Measurements from ENCODE around the gene RNPEPL1. TPM values are rescaled to one million over a fixed set of nuclear protein-coding genes. Genes with fewer than 3 reads are reported as not detected.
A peak's percentile ranks its signal among the peaks of the same experiment; 100 is the strongest.

RNPEPL1 gene
- total RNA-seq, 2 experiments from 2014 or later: 39.1 to 40.5 TPM

- ChIA-PET CTCF (interaction anchor here (0.6 to 5.3 kb wide), 4 partner anchors 11 to 109 kb away, joined by 3 to 21 read pairs (median 12); partner anchors contain the start of gene CAPN10), POLR2A (interaction anchor here (0.6 to 4.9 kb wide), 7 partner anchors 35 to 692 kb away, joined by 3 to 25 read pairs (median 3); partner anchors contain the start of genes CAPN10 and DUSP28)
- Mint-ChIP-seq H3K27ac (peak overlapping the region; percentile 96), H3K27me3 (no peaks in the 10 kb centered on the region), H3K4me3 (no peak overlapping the region), H3K9me3 (peaks cover 4% of the 10 kb centered on the region), H3K36me3 (ENCODE audit: low read depth) (peaks cover 10% of the 10 kb centered on the region), H3K4me1 (ENCODE audit: low read depth) (peaks cover 62% of the 10 kb centered on the region)
- ATAC-seq: no peak
- peak; percentile 54 for DNase-seq
- intact Hi-C loops (cut with micrococcal nuclease): loop anchor here (5.0 kb wide), 1 partner anchor 55 kb away; the partner anchor contains the start of gene RNPEPL1
- TF ChIP-seq CTCF (IDR thresholded peaks at IDR 0.05): no peak
These were observed 54.4 kb downstream of the RNPEPL1 start for GRCh38 chr2:240622531-240623235.

GRCh38 chr2:240623531-240624010 lies 55.3 kb downstream of the RNPEPL1 start:
- Mint-ChIP-seq H3K9me3 (peaks cover 1% of the 10 kb centered on the region), H3K27me3 (no peaks in the 10 kb centered on the region), H3K4me1 (ENCODE audit: low read depth) (peaks cover 62% of the 10 kb centered on the region), H3K4me3 (no peak overlapping the region), H3K36me3 (ENCODE audit: low read depth) (peaks cover 5% of the 10 kb centered on the region), H3K27ac (peak overlapping the region; percentile 96)
- DNase-seq (peak; percentile 21), ATAC-seq (no peak)
- POLR2A ChIA-PET: interaction anchor here (0.6 to 4.9 kb wide), 4 partner anchors 36 to 95 kb away, joined by 3 to 25 read pairs (median 13); partner anchors contain the start of gene CAPN10
- TF ChIP-seq CTCF (IDR thresholded peaks at IDR 0.05): no peak
- CTCF ChIA-PET: interaction anchor here (3.0 to 5.3 kb wide), 2 partner anchors 37 to 58 kb away, joined by 20 to 21 read pairs; partner anchors contain the start of gene CAPN10
- intact Hi-C loops (cut with micrococcal nuclease): loop anchor here (5.0 kb wide), 1 partner anchor 56 kb away; the partner anchor contains the start of gene RNPEPL1

- POLR2A ChIA-PET: interaction anchor here (0.7 to 4.9 kb wide), 6 partner anchors 31 to 64 kb away, joined by 3 to 25 read pairs (median 4); partner anchors contain the start of genes CAPN10 and DUSP28
- Mint-ChIP-seq H3K36me3 (ENCODE audit: low read depth) (no peaks in the 10 kb centered on the region), H3K27me3 (no peaks in the 10 kb centered on the region), H3K27ac (peak overlapping the region; percentile 89), H3K4me1 (ENCODE audit: low read depth) (peaks cover 62% of the 10 kb centered on the region), H3K9me3 (no peaks in the 10 kb centered on the region), H3K4me3 (peak overlapping the region; percentile 75)
- ATAC-seq: peak; percentile 0
- intact Hi-C loops (cut with micrococcal nuclease): loop anchor here (5.0 kb wide), 1 partner anchor 57 kb away; the partner anchor contains the start of gene RNPEPL1
- no peak for TF ChIP-seq CTCF (IDR thresholded peaks at IDR 0.05)
- CTCF ChIA-PET: interaction anchor here (0.8 to 5.3 kb wide), 3 partner anchors 17 to 59 kb away, joined by 3 to 21 read pairs (median 20); partner anchors contain the start of gene CAPN10
- peak; percentile 33 for DNase-seq
These were observed 56.0 kb downstream of the RNPEPL1 start for GRCh38 chr2:240624011-240624949.

- H3K4me3 Mint-ChIP-seq: peak within 1 kb of the TSS; percentile 75
- peaks cover 58% of the 10 kb centered on the region for H3K4me1 Mint-ChIP-seq (ENCODE audit: low read depth)
- H3K9me3 Mint-ChIP-seq: no peaks in the 10 kb centered on the region
- ATAC-seq (peak; percentile 55), DNase-seq (peak; percentile 93)
- TF ChIP-seq CTCF (IDR thresholded peaks at IDR 0.05): no peak
- H3K27ac Mint-ChIP-seq: peak within 1 kb of the TSS; percentile 89
- CTCF ChIA-PET: interaction anchor here (0.8 kb wide), 1 partner anchor 16 kb away, joined by 3 read pairs; no protein-coding TSS in a partner anchor
- POLR2A ChIA-PET: interaction anchor here (0.5 to 4.9 kb wide), 8 partner anchors 9 to 225 kb away, joined by 3 to 25 read pairs (median 4); partner anchors contain the start of genes CAPN10 and DUSP28
- no peaks in the 10 kb centered on the region for H3K36me3 Mint-ChIP-seq (ENCODE audit: low read depth)
- intact Hi-C loops (cut with micrococcal nuclease): loop anchor here (5.0 kb wide), 1 partner anchor 58 kb away; the partner anchor contains the start of gene RNPEPL1
- H3K27me3 Mint-ChIP-seq: no peaks in the 10 kb centered on the region
These were observed 56.8 kb downstream of the RNPEPL1 start, which contains the start of gene GPR35 for GRCh38 chr2:240624950-240625621. TSS of gene GPR35 (plus strand) at chr2:240625480. CDS start at chr2:240629953, 4,473 bp downstream.
